GM13976 (cell line): ENCODE data around the gene SH3GLB1.

Source experiments
- DNase-seq: peaks from one replicate; pipeline ENCODE4 v3.0.0; 2012; ENCODE audit warnings: low spot score
- in situ Hi-C: fragments of 300-500 bp; cut with MboI; formaldehyde crosslinking; loops from one replicate; pipeline ENCODE4 v1.12.0; 2022; ENCODE audit warnings: low sequenced_read_pairs, mixed read lengths, inconsistent platforms; ENCODE audit not compliant: unreplicated experiment
- TF ChIP-seq, protein P1 (sequence below): IDR thresholded peaks from 2 replicates; pipeline ENCODE4 v1.5.1; 2012; ENCODE audit warnings: borderline replicate concordance, mild to moderate bottlenecking; ENCODE audit not compliant: insufficient read depth; ENCODE audit errors: extremely low read depth, missing control alignments, control extremely low read depth

Gene SH3GLB1

DNA sequence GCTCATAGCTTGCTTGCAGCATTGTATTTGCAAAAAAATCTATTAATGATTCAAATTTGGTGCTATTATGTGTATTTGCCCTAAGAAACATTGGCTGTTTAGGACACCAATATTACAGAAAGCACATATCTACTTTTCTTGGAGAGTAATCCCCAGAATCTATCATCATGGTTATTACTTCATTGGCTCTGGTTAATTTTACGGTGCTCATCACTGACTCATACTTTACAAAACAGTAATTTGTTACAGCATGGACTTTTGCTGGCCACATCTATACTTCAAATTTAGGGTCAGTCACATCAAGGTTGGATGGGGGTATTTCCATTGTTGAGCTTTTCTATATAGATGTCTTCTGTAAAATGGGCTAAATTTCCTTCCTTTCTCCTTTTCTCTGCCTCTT, 45.7 kb downstream of the SH3GLB1 start:
- DNase-seq = no peak
- TF ChIP-seq, protein P1, sequence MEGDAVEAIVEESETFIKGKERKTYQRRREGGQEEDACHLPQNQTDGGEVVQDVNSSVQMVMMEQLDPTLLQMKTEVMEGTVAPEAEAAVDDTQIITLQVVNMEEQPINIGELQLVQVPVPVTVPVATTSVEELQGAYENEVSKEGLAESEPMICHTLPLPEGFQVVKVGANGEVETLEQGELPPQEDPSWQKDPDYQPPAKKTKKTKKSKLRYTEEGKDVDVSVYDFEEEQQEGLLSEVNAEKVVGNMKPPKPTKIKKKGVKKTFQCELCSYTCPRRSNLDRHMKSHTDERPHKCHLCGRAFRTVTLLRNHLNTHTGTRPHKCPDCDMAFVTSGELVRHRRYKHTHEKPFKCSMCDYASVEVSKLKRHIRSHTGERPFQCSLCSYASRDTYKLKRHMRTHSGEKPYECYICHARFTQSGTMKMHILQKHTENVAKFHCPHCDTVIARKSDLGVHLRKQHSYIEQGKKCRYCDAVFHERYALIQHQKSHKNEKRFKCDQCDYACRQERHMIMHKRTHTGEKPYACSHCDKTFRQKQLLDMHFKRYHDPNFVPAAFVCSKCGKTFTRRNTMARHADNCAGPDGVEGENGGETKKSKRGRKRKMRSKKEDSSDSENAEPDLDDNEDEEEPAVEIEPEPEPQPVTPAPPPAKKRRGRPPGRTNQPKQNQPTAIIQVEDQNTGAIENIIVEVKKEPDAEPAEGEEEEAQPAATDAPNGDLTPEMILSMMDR = no peak
- in situ Hi-C loops = no loop called here

DNA sequence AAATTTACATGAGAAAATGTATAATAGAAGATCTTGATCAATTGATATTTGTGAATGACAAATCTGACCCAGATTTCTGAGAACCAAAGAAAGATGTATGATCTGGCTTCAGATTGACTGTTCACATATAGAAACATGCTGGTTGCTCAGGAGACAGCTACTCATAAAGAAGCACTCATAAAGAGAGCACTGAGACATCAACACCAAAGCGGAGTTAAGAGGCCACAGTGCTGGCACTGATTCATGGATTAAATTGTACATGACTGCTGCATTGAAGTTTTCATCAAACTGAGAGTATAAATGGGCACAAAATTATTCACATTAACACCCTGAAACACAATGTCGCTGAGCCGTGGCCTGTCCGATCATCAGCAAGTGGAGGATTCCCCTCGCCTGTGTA, 46.2 kb downstream of the SH3GLB1 start:
- TF ChIP-seq, protein P1 = no peak
- in situ Hi-C loops = no loop called here
- DNase-seq = no peak

DNA sequence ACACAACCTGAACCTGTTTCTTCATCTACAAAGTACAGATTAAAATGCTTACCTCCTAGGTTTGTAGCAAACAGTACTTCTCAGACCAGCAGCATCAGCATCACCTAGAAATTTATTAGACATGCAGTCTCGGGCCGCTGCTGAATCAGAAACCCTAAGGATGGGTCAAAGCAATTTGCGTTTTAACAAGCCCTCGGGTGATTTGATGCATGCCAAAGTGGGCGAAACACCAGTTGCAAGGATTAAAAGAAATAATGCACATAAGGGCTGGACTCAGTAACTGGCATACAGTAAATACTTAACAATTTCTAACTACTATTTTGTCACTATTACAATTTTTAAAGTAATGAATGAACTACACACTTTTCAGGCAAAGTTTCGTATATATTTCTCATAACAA, 47.5 kb downstream of the SH3GLB1 start:
- DNase-seq = no peak
- TF ChIP-seq, protein P1 = no peak
- in situ Hi-C loops = no loop called here

DNA sequence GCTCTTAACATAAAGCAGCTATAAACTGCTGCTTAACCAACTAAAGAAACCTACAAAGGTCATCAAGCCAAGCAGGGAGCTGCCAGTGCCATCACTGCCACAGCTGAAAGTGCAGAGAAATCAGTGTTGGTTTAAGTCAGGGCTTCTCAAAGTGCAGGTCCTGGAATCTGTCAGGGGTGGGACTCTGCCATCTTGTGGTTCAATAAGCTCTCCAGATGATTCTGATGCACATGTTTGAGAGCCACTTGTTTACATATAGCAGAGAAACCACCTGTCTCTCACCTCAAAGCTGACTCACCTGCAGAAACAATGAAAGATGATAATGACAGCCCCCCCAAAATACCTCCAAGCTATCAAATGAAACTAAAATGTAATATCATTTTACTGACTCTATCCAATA, 49.3 kb downstream of the SH3GLB1 start:
- TF ChIP-seq, protein P1 = no peak
- no peak for DNase-seq
- in situ Hi-C loops = no loop called here

DNA sequence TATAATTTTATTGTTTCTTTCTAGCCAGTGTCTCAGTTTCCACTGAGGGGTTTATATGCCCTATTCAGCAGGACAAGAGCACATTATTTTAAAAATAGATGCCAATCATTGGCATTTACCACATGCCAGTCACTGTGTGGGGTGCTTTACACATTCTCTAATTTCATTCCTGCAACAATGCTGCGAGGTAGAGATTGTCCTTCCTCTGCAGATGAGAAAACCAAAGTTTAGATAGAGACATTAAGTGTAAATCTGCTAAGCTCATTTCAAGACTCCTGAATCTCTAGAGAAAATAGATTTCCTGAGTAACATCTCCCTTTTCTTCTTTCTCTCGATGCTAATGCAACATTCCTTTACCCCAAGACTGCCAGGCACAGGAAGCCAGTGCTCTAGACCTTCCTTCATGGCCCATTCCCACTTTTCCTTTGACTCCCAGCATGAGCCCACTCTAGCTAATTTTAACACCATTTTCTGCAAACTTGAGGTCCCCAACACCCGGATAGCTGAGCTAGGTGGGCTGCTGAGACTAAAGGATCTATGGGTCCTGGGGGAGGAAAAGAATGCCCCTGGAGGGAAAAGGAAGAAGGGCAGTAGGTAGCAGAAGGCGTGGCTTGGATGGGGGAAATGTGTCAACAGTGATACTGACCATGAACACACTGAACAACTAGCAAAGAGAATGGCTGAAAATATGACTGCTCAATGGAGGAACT, 50.0 kb downstream of the SH3GLB1 start:
- in situ Hi-C loops = no loop called here
- TF ChIP-seq, protein P1 = no peak
- no peak for DNase-seq

DNA sequence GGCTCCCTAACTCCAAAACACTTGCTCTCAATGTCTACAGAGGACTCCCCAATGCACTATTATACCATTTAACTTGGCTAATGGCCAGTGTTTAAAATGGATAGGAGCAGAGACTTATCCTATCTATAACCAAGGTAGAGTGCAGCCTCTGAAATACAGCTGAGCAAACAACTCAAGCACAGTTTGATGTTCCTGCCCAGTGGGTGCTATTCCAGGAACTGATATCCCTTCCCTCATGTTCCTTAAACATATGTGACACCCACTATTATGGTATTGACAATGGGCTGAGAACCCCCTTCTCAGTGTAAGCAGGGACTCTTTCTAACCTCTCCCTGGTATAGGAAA, 51.7 kb downstream of the SH3GLB1 start:
- TF ChIP-seq, protein P1 = no peak
- in situ Hi-C loops = no loop called here
- DNase-seq = no peak
